ENCODE results near the gene DRGX. TPM values are rescaled to one million over a fixed set of nuclear protein-coding genes. Genes with fewer than 3 reads are reported as not detected.
A peak's percentile ranks its signal among the peaks of the same experiment; 100 is the strongest.

DRGX gene
- total RNA-seq = not detected
- under 1 TPM in 1 of 3 donors, not detected in 2; 0.04 TPM for polyA plus RNA-seq
- long read RNA-seq, donor 1 = 0 reads
- long read RNA-seq, donor 2 = 0 reads

- no peak for ATAC-seq
- Histone ChIP-seq H3K27ac (no peak within 1 kb of the TSS), H3K4me3 (peak within 1 kb of the TSS; percentile 30), H3K27me3 (ENCODE audit: insufficient read depth in 3 of 3, low read length in 2 of 3) (peaks cover 0 to 92% (median 24%) of the 10 kb centered on the region in 3 donors), H3K36me3 (ENCODE audit: insufficient read depth in 1 of 2, low read depth in 1 of 2) (no peaks in the 10 kb centered on the region), H3K9me3 (no peaks in the 10 kb centered on the region), H3K4me1 (peaks cover 19% of the 10 kb centered on the region)
- DNase-seq = no peak
- WGBS, 3 donors = 3 to 4% (median 4%) methylated on average over 62 to 63 of the region's 63 CpGs
- no peak for TF ChIP-seq CTCF (IDR thresholded peaks at IDR 0.05)
- intact Hi-C loops (cut with DNase I) = loop anchor here in 1 of 2 donors (10.0 kb wide), 1 partner anchor 171 kb away; no protein-coding TSS in a partner anchor
Observed at GRCh38 chr10:49395741-49396665, at the start of gene DRGX. Gene DRGX, minus strand, starts transcription at chr10:49396089. Its CDS starts 649 bp downstream, at chr10:49395440.

- Histone ChIP-seq H3K4me1 (no peaks in the 10 kb centered on the region), H3K9me3 (peaks cover 6% of the 10 kb centered on the region), H3K27ac (no peak overlapping the region), H3K4me3 (no peak overlapping the region), H3K27me3 (ENCODE audit: insufficient read depth in 3 of 3, low read length in 2 of 3) (no peaks in the 10 kb centered on the region), H3K36me3 (ENCODE audit: insufficient read depth in 1 of 2, low read depth in 1 of 2) (no peaks in the 10 kb centered on the region)
- DNase-seq = no peak
- intact Hi-C loops (cut with DNase I) = no loop called here
- 92 to 95% (median 93%) methylated on average over 4 of the region's 4 CpGs for WGBS, 3 donors
- TF ChIP-seq CTCF (IDR thresholded peaks at IDR 0.05) = no peak
- no peak for ATAC-seq
Observed at GRCh38 chr10:49444349-49444748, 48.5 kb upstream of the DRGX start.

- no peaks in the 10 kb centered on the region for H3K27me3 ChIP-seq (ENCODE audit: insufficient read depth in 3 of 3, low read length in 2 of 3)
- DNase-seq (no peak), ATAC-seq (no peak)
- WGBS, 3 donors = 87 to 91% (median 89%) methylated on average over 4 of the region's 4 CpGs
- H3K27ac ChIP-seq = no peak overlapping the region
- no peak overlapping the region for H3K4me3 ChIP-seq
- H3K4me1 ChIP-seq = no peaks in the 10 kb centered on the region
- intact Hi-C loops (cut with DNase I) = no loop called here
- no peaks in the 10 kb centered on the region for H3K9me3 ChIP-seq
- no peaks in the 10 kb centered on the region for H3K36me3 ChIP-seq (ENCODE audit: insufficient read depth in 1 of 2, low read depth in 1 of 2)
- TF ChIP-seq CTCF (IDR thresholded peaks at IDR 0.05) = no peak
Observed at GRCh38 chr10:49442863-49443262, 47.0 kb upstream of the DRGX start.

- ATAC-seq (no peak), DNase-seq (no peak)
- intact Hi-C loops (cut with DNase I) = no loop called here
- no peaks in the 10 kb centered on the region for H3K4me1 ChIP-seq
- 43 to 49% (median 44%) methylated on average over 46 of the region's 46 CpGs for WGBS, 3 donors
- H3K9me3 ChIP-seq = no peaks in the 10 kb centered on the region
- H3K36me3 ChIP-seq (ENCODE audit: insufficient read depth in 1 of 2, low read depth in 1 of 2) = no peaks in the 10 kb centered on the region
- H3K4me3 ChIP-seq = no peak overlapping the region
- no peak overlapping the region for H3K27ac ChIP-seq
- TF ChIP-seq CTCF (IDR thresholded peaks at IDR 0.05) = no peak
- H3K27me3 ChIP-seq (ENCODE audit: insufficient read depth in 3 of 3, low read length in 2 of 3) = no peaks in the 10 kb centered on the region
Observed at GRCh38 chr10:49441488-49442476, 45.9 kb upstream of the DRGX start.

Measured in psoas muscle (tissue), 8 donors.